Cardiac fibroblast (primary cell): ENCODE results near the gene ARHGAP6.

Experiments
- DNase-seq, 2 donors: peaks; one replicate each; pipeline versions ENCODE4 v3.0.0 to v3.0.0-alpha.2; 2010; ENCODE audit warnings: low read depth in 2 of 2
- H3K4me3 ChIP-seq, 2 donors: replicated peaks in 1 of 2; 1 replicate in 1 of 2; 2 replicates in 1 of 2; pipeline ENCODE4 v1.5.1; 2011; ENCODE audit warnings: low read depth in 2 of 2, low read length in 2 of 2, mild to moderate bottlenecking in 2 of 2, moderate library complexity in 1 of 2
- CTCF ChIP-seq: IDR thresholded peaks from one replicate; pipeline ENCODE4 v1.5.1; 2011; ENCODE audit warnings: low read depth, mild to moderate bottlenecking, low read length, inconsistent platforms

Gene ARHGAP6

GRCh38 chrX:11401966-11402365 lies 263.8 kb downstream of the ARHGAP6 start:
- H3K4me3 ChIP-seq = no peak overlapping the region
- DNase-seq = peak; percentile 25 to 71
- no peak for TF ChIP-seq CTCF

DNA sequence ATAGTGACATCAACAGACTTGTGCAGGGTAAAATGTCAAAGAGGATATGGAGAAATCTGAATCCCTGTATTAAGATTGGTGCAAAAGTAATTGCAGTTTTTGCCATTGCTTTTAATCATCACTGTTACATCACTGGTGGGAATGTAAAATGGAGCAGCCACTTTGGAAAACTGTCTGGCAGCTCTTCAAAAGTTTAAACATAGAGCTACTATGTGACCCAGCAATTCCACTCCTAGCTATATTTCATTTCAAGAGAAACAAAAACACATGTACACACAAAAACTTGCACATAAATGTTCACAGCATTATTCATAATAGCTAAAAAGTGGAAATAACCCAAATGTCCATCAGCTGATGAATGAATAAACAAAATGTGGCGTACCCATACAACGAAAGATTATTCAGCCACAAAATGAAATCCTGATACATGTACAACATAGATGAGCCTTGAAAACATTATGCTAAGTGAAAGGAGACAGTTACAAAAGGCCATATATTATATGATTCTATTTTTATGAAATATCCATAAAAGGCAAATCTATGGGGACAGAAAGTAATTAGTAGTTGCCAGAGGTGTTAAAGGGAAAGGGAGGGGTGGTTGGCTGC lies 266.1 kb downstream of the ARHGAP6 start:
- H3K4me3 ChIP-seq = no peak overlapping the region
- DNase-seq = no peak
- no peak for TF ChIP-seq CTCF

- DNase-seq = peak in 1 of 2 donors; percentile 46
- H3K4me3 ChIP-seq = no peak overlapping the region
- no peak for TF ChIP-seq CTCF
These were observed 266.9 kb downstream of the ARHGAP6 start for GRCh38 chrX:11398785-11399184.

GRCh38 chrX:11398139-11398538 lies 267.6 kb downstream of the ARHGAP6 start:
- H3K4me3 ChIP-seq = no peak overlapping the region
- no peak for TF ChIP-seq CTCF
- DNase-seq = no peak

GRCh38 chrX:11397680-11398079 lies 268.0 kb downstream of the ARHGAP6 start:
- TF ChIP-seq CTCF = no peak
- no peak overlapping the region for H3K4me3 ChIP-seq
- DNase-seq = no peak

DNA sequence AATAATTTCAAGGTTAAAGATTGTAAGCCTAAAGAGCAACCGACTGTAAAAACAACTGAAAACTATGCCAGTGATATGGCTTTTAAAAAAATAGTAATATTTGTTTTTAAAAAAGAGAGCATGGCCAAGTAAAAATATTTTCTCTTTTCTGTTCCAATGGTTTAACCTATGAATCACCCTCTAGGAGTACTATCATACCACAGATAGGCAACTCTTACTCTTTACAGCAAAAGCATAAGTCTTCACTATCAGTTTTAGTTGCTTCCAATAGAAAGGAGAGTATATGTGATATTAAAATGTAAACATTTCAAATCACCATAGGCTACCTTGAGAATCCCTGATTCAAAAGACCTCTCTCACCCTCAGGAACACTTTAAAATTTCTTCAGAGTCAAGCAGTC lies 269.9 kb downstream of the ARHGAP6 start:
- TF ChIP-seq CTCF = no peak
- DNase-seq = no peak
- no peak overlapping the region for H3K4me3 ChIP-seq
